ENCODE measurements around the gene CAPZB. TPM values are rescaled to one million over a fixed set of nuclear protein-coding genes. Genes with fewer than 3 reads are reported as not detected.

CAPZB gene
- total RNA-seq, 4 donors from 2014 or later: 58.2 to 109 (median 96.7) TPM

- Histone ChIP-seq H3K4me1 (peaks cover 0 to 21% (median 0%) of the 10 kb centered on the region in 4 donors), H3K9me3 (no peaks in the 10 kb centered on the region), H3K36me3 (no peaks in the 10 kb centered on the region), H3K27me3 (no peaks in the 10 kb centered on the region), H3K4me3 (no peak overlapping the region), H3K27ac (peak overlapping the region in 2 of 4 donors; percentile 47 to 81)
- no peak for DNase-seq (ENCODE audit: low spot score in 2 of 2)
- WGBS, 2 donors: 100% methylated on average over 1 of the region's 1 CpG
- TF ChIP-seq, protein P1, sequence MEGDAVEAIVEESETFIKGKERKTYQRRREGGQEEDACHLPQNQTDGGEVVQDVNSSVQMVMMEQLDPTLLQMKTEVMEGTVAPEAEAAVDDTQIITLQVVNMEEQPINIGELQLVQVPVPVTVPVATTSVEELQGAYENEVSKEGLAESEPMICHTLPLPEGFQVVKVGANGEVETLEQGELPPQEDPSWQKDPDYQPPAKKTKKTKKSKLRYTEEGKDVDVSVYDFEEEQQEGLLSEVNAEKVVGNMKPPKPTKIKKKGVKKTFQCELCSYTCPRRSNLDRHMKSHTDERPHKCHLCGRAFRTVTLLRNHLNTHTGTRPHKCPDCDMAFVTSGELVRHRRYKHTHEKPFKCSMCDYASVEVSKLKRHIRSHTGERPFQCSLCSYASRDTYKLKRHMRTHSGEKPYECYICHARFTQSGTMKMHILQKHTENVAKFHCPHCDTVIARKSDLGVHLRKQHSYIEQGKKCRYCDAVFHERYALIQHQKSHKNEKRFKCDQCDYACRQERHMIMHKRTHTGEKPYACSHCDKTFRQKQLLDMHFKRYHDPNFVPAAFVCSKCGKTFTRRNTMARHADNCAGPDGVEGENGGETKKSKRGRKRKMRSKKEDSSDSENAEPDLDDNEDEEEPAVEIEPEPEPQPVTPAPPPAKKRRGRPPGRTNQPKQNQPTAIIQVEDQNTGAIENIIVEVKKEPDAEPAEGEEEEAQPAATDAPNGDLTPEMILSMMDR (IDR thresholded peaks at IDR 0.05): no peak
- TF ChIP-seq POLR2A (IDR thresholded peaks at IDR 0.05): no peak
- TF ChIP-seq EP300 (IDR thresholded peaks at IDR 0.05): no peak
These were observed 11.2 kb upstream of the CAPZB start for GRCh38 chr1:19496527-19496874.

DNA sequence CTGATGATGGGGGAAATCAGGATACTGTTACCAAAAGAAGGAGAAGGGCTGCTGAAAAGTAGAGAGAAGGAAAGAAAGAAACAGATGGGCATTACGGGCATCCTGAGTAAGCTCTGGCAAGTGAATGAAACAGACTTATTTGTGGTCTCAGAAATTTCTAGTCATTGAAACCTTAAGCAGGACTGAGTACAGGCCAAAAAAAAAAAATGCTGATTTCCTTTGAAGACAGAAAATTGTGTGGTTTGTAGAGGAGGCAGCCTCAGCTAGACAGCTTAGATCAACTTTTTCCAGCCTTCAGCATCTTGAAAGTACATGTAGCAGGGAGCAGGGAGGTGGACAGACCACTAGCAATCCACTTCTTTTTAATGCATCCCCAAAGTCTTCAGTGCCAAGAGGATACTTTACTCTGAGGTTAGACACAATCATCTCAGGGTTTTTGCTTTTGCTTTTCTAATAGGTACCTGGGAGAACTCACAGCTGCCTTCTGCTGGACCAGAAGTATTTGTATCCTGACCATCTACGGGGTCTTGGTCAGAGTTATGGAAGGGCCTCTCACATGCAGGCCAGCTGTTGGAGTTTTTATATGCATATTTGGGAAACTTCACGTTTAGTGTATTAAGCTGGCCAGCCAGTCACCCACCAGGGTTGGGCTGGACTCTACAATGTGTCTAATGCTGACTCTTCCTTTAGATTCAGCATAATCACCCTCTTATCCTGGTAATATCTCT is 10.6 kb upstream of the CAPZB start:
- TF ChIP-seq, protein P1 (IDR thresholded peaks at IDR 0.05): no peak
- no peak for TF ChIP-seq EP300 (IDR thresholded peaks at IDR 0.05)
- TF ChIP-seq POLR2A (IDR thresholded peaks at IDR 0.05): no peak
- Histone ChIP-seq H3K27me3 (no peaks in the 10 kb centered on the region), H3K9me3 (no peaks in the 10 kb centered on the region), H3K27ac (peak overlapping the region in 2 of 4 donors; percentile 47 to 81), H3K4me3 (no peak overlapping the region), H3K4me1 (peaks cover 0 to 21% (median 0%) of the 10 kb centered on the region in 4 donors), H3K36me3 (no peaks in the 10 kb centered on the region)
- no peak for DNase-seq (ENCODE audit: low spot score in 2 of 2)
- WGBS, 2 donors: 33 to 38% methylated on average over 3 of the region's 3 CpGs

DNA sequence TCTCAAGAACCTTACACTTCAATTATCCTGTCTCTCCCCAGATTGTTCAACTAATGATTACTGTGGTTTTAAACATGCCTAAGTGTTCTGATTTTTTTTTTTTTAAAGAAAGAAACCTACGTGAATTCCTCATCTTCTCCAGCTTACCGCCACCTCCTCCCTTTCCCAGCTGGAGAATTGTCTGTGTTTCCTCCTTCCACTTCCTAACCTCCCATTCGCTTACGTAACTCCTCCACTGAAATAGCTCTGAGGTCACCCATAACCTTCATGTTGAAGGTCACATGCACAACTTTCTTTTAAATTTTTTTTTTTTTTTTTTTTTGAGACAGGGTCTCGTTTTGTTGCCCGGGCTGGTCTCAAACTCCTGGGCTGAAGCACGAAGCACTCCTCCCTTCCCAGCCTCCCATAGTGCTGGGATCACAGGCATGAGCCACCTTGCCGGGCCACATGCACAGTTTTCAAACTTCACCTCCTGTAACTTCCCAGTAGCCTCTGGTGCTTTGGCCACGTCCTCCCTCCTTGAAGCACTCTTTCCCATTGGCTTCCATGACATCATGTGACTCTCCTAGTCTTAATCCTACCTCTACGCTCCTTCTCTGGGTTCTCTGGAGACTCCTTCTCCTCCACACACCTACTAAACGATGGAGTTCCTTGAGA is 9.8 kb upstream of the CAPZB start:
- TF ChIP-seq, protein P1 (IDR thresholded peaks at IDR 0.05): no peak
- no peak for TF ChIP-seq POLR2A (IDR thresholded peaks at IDR 0.05)
- TF ChIP-seq EP300 (IDR thresholded peaks at IDR 0.05): peak; percentile 67 to 82
- H3K4me1 ChIP-seq: peaks cover 0 to 21% (median 0%) of the 10 kb centered on the region in 4 donors
- no peaks in the 10 kb centered on the region for H3K27me3 ChIP-seq
- H3K36me3 ChIP-seq: no peaks in the 10 kb centered on the region
- no peak overlapping the region for H3K4me3 ChIP-seq
- no peaks in the 10 kb centered on the region for H3K9me3 ChIP-seq
- H3K27ac ChIP-seq: peak overlapping the region in 2 of 4 donors; percentile 47 to 81
- no peak for DNase-seq (ENCODE audit: low spot score in 2 of 2)
- WGBS, 2 donors: 63 to 69% methylated on average over 11 of the region's 11 CpGs

DNA sequence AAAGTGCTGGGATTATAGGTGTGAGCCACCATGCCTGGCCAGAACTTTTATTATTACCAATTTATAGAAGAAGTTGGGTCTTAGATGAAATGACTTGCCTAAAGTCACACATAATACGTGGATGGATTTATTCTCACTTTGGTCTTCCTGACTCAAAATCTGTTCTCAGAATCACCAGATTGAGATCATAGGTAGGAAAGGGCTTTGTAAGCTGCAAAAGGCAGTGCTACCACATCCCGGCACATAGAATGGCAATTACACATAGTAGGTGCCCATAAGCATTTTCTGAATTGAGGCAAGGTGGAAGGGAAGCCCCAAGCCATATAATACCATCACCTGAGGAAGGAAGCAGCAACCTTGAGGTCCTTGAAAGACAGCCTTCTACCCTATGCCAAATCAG is 8.2 kb upstream of the CAPZB start:
- no peaks in the 10 kb centered on the region for H3K27me3 ChIP-seq
- 75 to 88% methylated on average over 2 of the region's 2 CpGs for WGBS, 2 donors
- no peak overlapping the region for H3K4me3 ChIP-seq
- no peak for TF ChIP-seq EP300 (IDR thresholded peaks at IDR 0.05)
- TF ChIP-seq, protein P1 (IDR thresholded peaks at IDR 0.05): no peak
- TF ChIP-seq POLR2A (IDR thresholded peaks at IDR 0.05): no peak
- H3K36me3 ChIP-seq: no peaks in the 10 kb centered on the region
- no peak overlapping the region for H3K27ac ChIP-seq
- H3K4me1 ChIP-seq: peaks cover 0 to 21% (median 0%) of the 10 kb centered on the region in 4 donors
- no peaks in the 10 kb centered on the region for H3K9me3 ChIP-seq
- no peak for DNase-seq (ENCODE audit: low spot score in 2 of 2)

GRCh38 chr1:19489996-19490395 is 4.7 kb upstream of the CAPZB start:
- no peak overlapping the region for H3K27ac ChIP-seq
- H3K4me1 ChIP-seq: peaks cover 0 to 30% (median 13%) of the 10 kb centered on the region in 4 donors
- WGBS, 2 donors: 65 to 100% methylated on average over 2 of the region's 2 CpGs
- TF ChIP-seq, protein P1 (IDR thresholded peaks at IDR 0.05): no peak
- TF ChIP-seq POLR2A (IDR thresholded peaks at IDR 0.05) (no peak), EP300 (IDR thresholded peaks at IDR 0.05) (no peak)
- H3K27me3 ChIP-seq: no peaks in the 10 kb centered on the region
- no peaks in the 10 kb centered on the region for H3K9me3 ChIP-seq
- no peak for DNase-seq (ENCODE audit: low spot score in 2 of 2)
- H3K36me3 ChIP-seq: no peaks in the 10 kb centered on the region
- no peak overlapping the region for H3K4me3 ChIP-seq
